ENCODE data around the gene STAT6. TPM values are rescaled to one million over a fixed set of nuclear protein-coding genes. Genes with fewer than 3 reads are reported as not detected.

The STAT6 gene
- total RNA-seq, 1 donor from 2014 or later, result 188 TPM

DNA sequence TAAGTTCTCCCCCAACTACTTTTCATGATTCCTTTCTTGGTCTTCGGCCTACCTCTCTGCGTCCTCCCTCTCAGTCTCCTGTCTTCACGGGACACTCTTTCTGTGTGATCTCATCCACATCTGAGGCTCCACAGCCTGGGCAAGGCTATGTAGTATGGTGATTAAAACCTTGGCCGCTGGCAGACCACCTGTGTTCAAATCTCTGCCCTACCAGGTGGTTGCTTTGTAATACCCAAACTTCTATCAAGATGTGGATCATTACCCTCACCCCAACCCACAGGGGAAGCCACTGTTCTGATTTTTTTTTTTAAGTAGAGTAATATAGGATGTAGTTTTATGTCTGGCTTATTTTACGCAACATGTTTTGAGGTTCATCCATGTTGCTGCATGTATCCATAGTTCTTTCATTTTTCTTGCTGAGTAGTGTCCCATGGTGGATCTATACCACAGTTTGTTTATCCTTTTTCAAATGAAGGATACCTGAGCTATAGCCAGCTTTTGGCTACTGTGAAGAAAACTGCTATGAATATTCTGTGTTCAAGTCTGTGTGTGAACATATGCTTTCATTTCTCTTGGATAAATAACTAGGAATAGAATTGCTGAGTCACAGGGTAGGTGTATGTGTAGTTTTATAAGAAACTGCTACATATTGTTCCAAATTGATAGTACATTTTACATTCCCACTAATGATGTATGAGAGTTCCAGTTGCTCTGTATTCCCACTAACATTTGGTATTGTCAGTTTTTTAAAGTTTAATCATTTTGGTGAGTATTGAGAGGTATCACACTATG lies 8.3 kb upstream of the STAT6 start:
- Histone ChIP-seq H3K9me3 (no peaks in the 10 kb centered on the region), H3K4me1 (peaks cover 0 to 3% of the 10 kb centered on the region in 2 donors), H3K27ac (peak overlapping the region; percentile 22 to 34), H3K4me3 (no peak overlapping the region), H3K27me3 (no peaks in the 10 kb centered on the region), H3K36me3 (no peaks in the 10 kb centered on the region)
- intact Hi-C loops (cut with DNase I), result no loop called here
- DNase-seq (ENCODE audit: low spot score in 2 of 2), result no peak
- TF ChIP-seq CTCF (IDR thresholded peaks at IDR 0.05), result no peak

DNA sequence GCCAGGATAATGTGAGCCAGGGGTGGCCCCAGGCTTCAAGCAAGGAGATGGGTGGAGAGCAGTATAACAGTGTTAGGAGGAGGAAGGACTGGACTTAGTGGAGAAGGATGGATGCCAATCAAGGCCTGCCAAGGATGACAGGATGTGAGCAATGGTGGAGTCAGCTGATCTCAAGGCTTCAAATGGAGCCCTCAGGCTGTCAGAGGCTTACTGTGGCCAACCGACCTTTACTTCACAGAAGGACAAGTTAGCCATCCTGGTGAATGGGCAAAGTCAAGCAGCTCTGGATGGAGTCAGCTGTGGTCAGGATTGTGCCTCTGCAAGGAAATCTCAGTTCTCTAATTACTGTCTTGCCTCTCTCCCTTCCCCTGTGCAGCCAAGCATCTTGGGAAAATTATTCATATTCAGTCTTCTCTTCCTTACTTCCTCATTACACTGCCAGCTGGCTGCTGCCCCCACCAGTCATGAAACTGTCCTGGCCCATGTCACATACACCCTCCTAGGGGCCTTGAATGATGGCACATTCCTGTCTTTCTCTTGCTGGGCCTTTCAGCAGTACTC lies 7.6 kb upstream of the STAT6 start:
- intact Hi-C loops (cut with DNase I), result no loop called here
- peaks cover 0 to 3% of the 10 kb centered on the region in 2 donors for H3K4me1 ChIP-seq
- no peaks in the 10 kb centered on the region for H3K27me3 ChIP-seq
- no peaks in the 10 kb centered on the region for H3K9me3 ChIP-seq
- peak overlapping the region; percentile 22 to 34 for H3K27ac ChIP-seq
- DNase-seq (ENCODE audit: low spot score in 2 of 2), result peak in 1 of 2 donors; percentile 65
- H3K4me3 ChIP-seq, result no peak overlapping the region
- TF ChIP-seq CTCF (IDR thresholded peaks at IDR 0.05), result no peak
- H3K36me3 ChIP-seq, result no peaks in the 10 kb centered on the region

DNA sequence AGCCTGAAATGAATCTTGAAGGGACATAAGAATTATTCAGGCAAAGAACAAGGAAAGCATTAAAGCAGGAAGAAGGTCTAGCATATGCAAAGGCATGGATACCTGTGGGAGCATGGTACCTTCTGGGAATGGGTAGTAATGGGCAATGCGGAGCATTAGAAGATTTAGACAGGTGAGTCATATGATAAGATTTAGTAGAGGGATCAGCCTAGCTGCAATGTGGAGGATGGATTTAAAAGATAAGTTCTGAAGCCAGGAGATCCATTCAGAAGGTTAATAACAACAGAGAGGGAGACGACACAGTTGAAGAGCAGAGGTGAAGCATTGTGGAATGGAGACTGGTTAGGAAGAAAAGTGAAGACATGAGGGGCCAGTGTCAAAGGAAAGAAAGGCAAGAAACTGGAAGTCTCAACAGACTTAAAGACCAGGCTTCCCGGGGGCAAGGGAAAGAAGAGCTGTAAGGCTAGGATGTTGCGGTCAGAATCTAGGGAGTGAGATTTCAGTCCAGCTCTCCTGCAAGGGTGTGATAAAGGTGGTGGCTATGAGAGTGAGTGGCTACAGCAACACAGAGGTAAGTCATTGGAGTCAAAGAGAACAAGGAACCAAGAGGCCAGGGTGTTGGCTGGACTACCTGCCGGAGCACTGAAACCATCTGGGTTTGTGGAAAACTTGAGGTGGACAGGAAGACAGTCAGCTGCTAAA lies 5.6 kb upstream of the STAT6 start:
- intact Hi-C loops (cut with DNase I), result no loop called here
- H3K27ac ChIP-seq, result no peak overlapping the region
- no peak overlapping the region for H3K4me3 ChIP-seq
- peaks cover 0 to 8% of the 10 kb centered on the region in 2 donors for H3K4me1 ChIP-seq
- H3K27me3 ChIP-seq, result no peaks in the 10 kb centered on the region
- no peaks in the 10 kb centered on the region for H3K36me3 ChIP-seq
- H3K9me3 ChIP-seq, result no peaks in the 10 kb centered on the region
- TF ChIP-seq CTCF (IDR thresholded peaks at IDR 0.05), result no peak
- no peak for DNase-seq (ENCODE audit: low spot score in 2 of 2)

DNA sequence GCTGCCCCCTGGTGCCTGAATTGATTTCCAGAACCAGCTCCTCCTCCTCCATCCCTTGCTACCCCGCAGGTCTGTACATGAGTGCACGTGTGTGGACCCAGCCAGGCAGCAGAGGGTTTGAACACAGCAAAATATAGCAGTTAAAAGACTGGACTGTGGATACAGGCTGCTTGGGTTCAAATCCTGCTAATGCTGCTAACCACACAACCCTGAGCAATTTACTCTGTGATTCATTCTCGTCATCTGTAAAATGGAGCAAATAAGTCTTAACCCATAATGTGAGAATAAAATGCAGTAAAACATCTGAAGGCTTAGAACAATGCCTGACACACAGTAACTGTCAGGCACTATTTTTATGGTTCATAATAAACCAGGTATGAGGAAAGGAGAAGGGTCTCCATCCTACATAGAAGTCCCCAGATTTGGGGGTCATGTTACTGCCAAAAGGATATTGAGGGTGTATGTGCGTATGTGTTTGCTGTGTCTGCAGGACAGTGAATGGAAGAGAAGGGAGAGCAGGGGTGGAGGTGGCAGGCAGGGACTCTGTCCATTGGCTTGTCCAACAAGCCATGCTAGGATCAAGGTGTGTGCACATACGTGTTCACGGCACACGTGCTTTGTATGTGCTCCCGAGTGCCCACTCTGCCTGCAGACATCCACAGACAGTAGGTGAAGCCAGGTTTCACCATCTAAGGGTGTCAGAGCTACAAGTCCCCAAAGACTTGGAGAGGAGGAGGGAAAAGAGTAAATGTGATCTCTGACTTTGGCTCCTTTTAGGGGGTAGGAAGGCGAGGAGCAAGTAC lies 1.5 kb upstream of the STAT6 start:
- intact Hi-C loops (cut with DNase I), result loop anchor here (1.0 kb wide), 1 partner anchor 43 kb away; no protein-coding TSS in a partner anchor
- Histone ChIP-seq H3K27ac (peak overlapping the region; percentile 96 to 98), H3K9me3 (no peaks in the 10 kb centered on the region), H3K4me1 (peaks cover 4 to 17% of the 10 kb centered on the region in 2 donors), H3K36me3 (peaks cover 6 to 7% of the 10 kb centered on the region in 2 donors), H3K27me3 (no peaks in the 10 kb centered on the region), H3K4me3 (peak overlapping the region; percentile 76 to 90)
- peak in 2 of 3 experiments; percentile 71 to 85 for TF ChIP-seq CTCF (IDR thresholded peaks at IDR 0.05)
- no peak for DNase-seq (ENCODE audit: low spot score in 2 of 2)

Data from ascending aorta (tissue), 2 donors.